Medulla oblongata (tissue), 1 donor: ENCODE measurements around the gene HK2.
"Not testable (repeated sequence)": the region's sequence is repeated elsewhere in the genome, so short reads cannot be mapped to it uniquely, and the experiment has no call there.

Source experiments
- DNase-seq: peaks from one replicate; pipeline ENCODE4 v3.0.0-alpha.2; 2015; ENCODE audit errors: extremely low spot score

Gene HK2

GRCh38 chr2:74833418-74834233 lies at the start of gene HK2:
TSS of gene HK2 (plus strand) at chr2:74834127. CDS start at chr2:74834581, 454 bp downstream.
- DNase-seq, result peak; percentile 91

- peak; percentile 69 for DNase-seq
Observed at GRCh38 chr2:74789271-74789670, 44.7 kb upstream of the HK2 start.

GRCh38 chr2:74792282-74792681 lies 41.6 kb upstream of the HK2 start:
- DNase-seq, result no peak

GRCh38 chr2:74794878-74795277 lies 39.0 kb upstream of the HK2 start:
- not testable (repeated sequence) for DNase-seq

GRCh38 chr2:74806355-74806839 lies 27.5 kb upstream of the HK2 start:
- DNase-seq, result no peak

GRCh38 chr2:74806920-74807319 lies 27.0 kb upstream of the HK2 start:
- DNase-seq, result peak; percentile 83

GRCh38 chr2:74812787-74813590 lies 20.9 kb upstream of the HK2 start:
- no peak for DNase-seq

- DNase-seq, result no peak
Observed at GRCh38 chr2:74814102-74814501, 19.8 kb upstream of the HK2 start.

GRCh38 chr2:74815941-74816340 lies 18.0 kb upstream of the HK2 start:
- DNase-seq, result peak; percentile 54

GRCh38 chr2:74816540-74817303 lies 17.2 kb upstream of the HK2 start:
- DNase-seq, result peak; percentile 65

GRCh38 chr2:74817304-74817675 lies 16.6 kb upstream of the HK2 start:
- no peak for DNase-seq

GRCh38 chr2:74819702-74820101 lies 14.2 kb upstream of the HK2 start:
- DNase-seq, result no peak

GRCh38 chr2:74821177-74822126 lies 12.5 kb upstream of the HK2 start:
- no peak for DNase-seq

GRCh38 chr2:74822771-74823566 lies 11.0 kb upstream of the HK2 start:
- DNase-seq, result peak; percentile 35

- peak; percentile 48 for DNase-seq
Observed at GRCh38 chr2:74824679-74825078, 9.2 kb upstream of the HK2 start.

GRCh38 chr2:74828543-74828942 lies 5.4 kb upstream of the HK2 start:
- DNase-seq, result no peak

GRCh38 chr2:74831693-74832530 lies 2.0 kb upstream of the HK2 start:
- DNase-seq, result no peak

GRCh38 chr2:74834234-74834791 lies 386 bp downstream of the HK2 start:
- DNase-seq, result not testable (repeated sequence)
